H1 (cell line): ENCODE data around the gene GCNT1. TPM values are rescaled to one million over a fixed set of nuclear protein-coding genes. Genes with fewer than 3 reads are reported as not detected.

Experiments used
- EP300 ChIP-seq, 2 experiments: IDR thresholded peaks; 1 replicate in 1 of 2; 2 replicates in 1 of 2; pipeline ENCODE4 v1.6.1; 2011 to 2012; ENCODE audit warnings: low read depth in 2 of 2, low read length in 2 of 2, mild to moderate bottlenecking in 2 of 2, borderline replicate concordance in 1 of 2, inconsistent platforms in 1 of 2, moderate library complexity in 1 of 2
- MAX ChIP-seq: IDR thresholded peaks from 2 replicates; pipeline ENCODE4 v1.6.1; 2012; ENCODE audit warnings: inconsistent platforms
- TBP ChIP-seq: IDR thresholded peaks from 2 replicates; pipeline ENCODE4 v1.6.1; 2011; ENCODE audit warnings: low read depth, low read length, improper control_type of control experiment
- polyA plus RNA-seq, 7 experiments: library from polyadenylated mRNA; depleted of rRNA in 3 of 7; stranded (reverse) in 5 of 7; unstranded in 2 of 7; fragments of >200 nt in 5 of 7; fragments of 200-250 nt in 2 of 7; gene quantifications; 1 replicate in 5 of 7; 2 replicates in 1 of 7; 4 replicates in 1 of 7; pipeline versions ENCODE4 v1.2.1 to v1.2.3, GENCODE V29; 2011 to 2013; ENCODE audit warnings: missing spikeins in 2 of 7, mixed read lengths in 2 of 7
- total RNA-seq: library from RNA; stranded (reverse); fragmentation: NEBNext Ultra II Directional; extraction: Animal tissue kit (Norgen Biotek cat#: 25700); gene quantifications from 2 replicates; pipeline ENCODE4 v1.2.1, GENCODE V29; 2021

GCNT1 gene
- total and polyA plus RNA-seq, 2 of the 8 experiments (the other 6 are each of a cell fraction or from before 2014, with no cell fraction given): 13.0 to 16.5 TPM

DNA sequence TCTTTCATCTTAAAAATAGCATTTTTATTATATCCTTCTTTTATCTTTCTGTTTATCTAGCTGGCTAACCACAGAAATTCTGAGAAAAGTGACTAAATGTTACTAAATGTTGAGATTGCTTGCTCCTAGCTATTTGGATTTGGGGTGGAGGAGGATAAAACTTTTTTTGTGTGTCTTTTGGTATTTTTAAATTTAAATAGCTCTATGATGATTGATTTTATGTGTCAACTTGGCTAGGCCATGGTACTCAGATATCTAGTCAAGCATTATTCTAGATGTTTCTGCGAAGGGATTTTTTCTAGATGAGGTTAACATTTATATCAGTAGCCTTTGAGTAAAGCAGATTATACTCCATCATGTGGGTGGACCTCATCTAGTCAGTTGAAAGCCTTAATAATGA lies 75.0 kb downstream of the GCNT1 start (continued):
- no peak for TF ChIP-seq EP300 (IDR thresholded peaks at IDR 0.05; ENCODE audit: borderline replicate concordance in 1 of 2, low read depth in 2 of 2, low read length in 2 of 2)
- no peak for TF ChIP-seq TBP
- no peak for TF ChIP-seq MAX
